ENCODE data around the gene KCNQ5. TPM values are rescaled to one million over a fixed set of nuclear protein-coding genes. Genes with fewer than 3 reads are reported as not detected.

KCNQ5 gene
- polyA plus RNA-seq, 3 donors = under 0.01 to 0.15 TPM; not detected in 1

GRCh38 chr6:73079611-73079955 lies 457.7 kb downstream of the KCNQ5 start:
- no peak overlapping the region for H3K27ac ChIP-seq (ENCODE audit: low read depth, low read length)
- WGBS, 3 donors = 76 to 85% (median 85%) methylated on average over 3 of the region's 3 CpGs

- 52 to 70% (median 69%) methylated on average over 3 of the region's 3 CpGs for WGBS, 3 donors
- H3K27ac ChIP-seq (ENCODE audit: low read depth, low read length) = no peak overlapping the region
Observed at GRCh38 chr6:73079978-73080377, 458.1 kb downstream of the KCNQ5 start.

GRCh38 chr6:73081955-73082354 lies 460.1 kb downstream of the KCNQ5 start:
- no peak overlapping the region for H3K27ac ChIP-seq (ENCODE audit: low read depth, low read length)
- WGBS, 3 donors = 77 to 87% (median 86%) methylated on average over 2 of the region's 2 CpGs

- no peak overlapping the region for H3K27ac ChIP-seq (ENCODE audit: low read depth, low read length)
- WGBS, 3 donors = 79 to 87% (median 83%) methylated on average over 3 of the region's 3 CpGs
Observed at GRCh38 chr6:73083886-73084285, 462.0 kb downstream of the KCNQ5 start.

GRCh38 chr6:73085443-73085871 lies 463.6 kb downstream of the KCNQ5 start:
- no peak overlapping the region for H3K27ac ChIP-seq (ENCODE audit: low read depth, low read length)
- WGBS, 3 donors = 41 to 52% (median 45%) methylated on average over 4 of the region's 4 CpGs

- WGBS, 3 donors = 65 to 82% (median 67%) methylated on average over 2 of the region's 2 CpGs
- no peak overlapping the region for H3K27ac ChIP-seq (ENCODE audit: low read depth, low read length)
Observed at GRCh38 chr6:73086726-73087125, 464.9 kb downstream of the KCNQ5 start.

- H3K27ac ChIP-seq (ENCODE audit: low read depth, low read length) = no peak overlapping the region
- 72 to 88% (median 87%) methylated on average over 4 of the region's 4 CpGs for WGBS, 3 donors
Observed at GRCh38 chr6:73088138-73088813, 466.4 kb downstream of the KCNQ5 start.

GRCh38 chr6:73104921-73105320 lies 483.1 kb downstream of the KCNQ5 start:
- 37 to 57% (median 46%) methylated on average over 4 of the region's 4 CpGs for WGBS, 3 donors
- no peak overlapping the region for H3K27ac ChIP-seq (ENCODE audit: low read depth, low read length)

GRCh38 chr6:73107016-73107415 lies 485.2 kb downstream of the KCNQ5 start:
- 74 to 95% (median 89%) methylated on average over 1 of the region's 1 CpG for WGBS, 3 donors
- H3K27ac ChIP-seq (ENCODE audit: low read depth, low read length) = no peak overlapping the region

GRCh38 chr6:73108949-73109348 lies 487.1 kb downstream of the KCNQ5 start:
- no peak overlapping the region for H3K27ac ChIP-seq (ENCODE audit: low read depth, low read length)
- 80 to 84% (median 81%) methylated on average over 3 of the region's 3 CpGs for WGBS, 3 donors

- 29 to 39% (median 39%) methylated on average over 3 of the region's 3 CpGs for WGBS, 3 donors
Observed at GRCh38 chr6:73109659-73110058, 487.8 kb downstream of the KCNQ5 start.

GRCh38 chr6:73116330-73116729 lies 494.5 kb downstream of the KCNQ5 start:
- no peak overlapping the region for H3K27ac ChIP-seq (ENCODE audit: low read depth, low read length)
- WGBS, 3 donors = 92 to 95% (median 94%) methylated on average over 3 of the region's 3 CpGs

More at GRCh38 chr6:73109659-73110058, 487.8 kb downstream of the KCNQ5 start:
- no peak overlapping the region for H3K27ac ChIP-seq (ENCODE audit: low read depth, low read length)

- no peak overlapping the region for H3K27ac ChIP-seq (ENCODE audit: low read depth, low read length)
- 86 to 92% (median 90%) methylated on average over 4 of the region's 4 CpGs for WGBS, 3 donors
Observed at GRCh38 chr6:73121421-73121993, 499.6 kb downstream of the KCNQ5 start.

GRCh38 chr6:73123632-73124329 lies 501.9 kb downstream of the KCNQ5 start:
- no peak overlapping the region for H3K27ac ChIP-seq (ENCODE audit: low read depth, low read length)
- 83 to 90% (median 83%) methylated on average over 2 of the region's 2 CpGs for WGBS, 3 donors

- 16 to 22% (median 19%) methylated on average over 14 of the region's 14 CpGs for WGBS, 3 donors
- H3K27ac ChIP-seq (ENCODE audit: low read depth, low read length) = no peak overlapping the region
Observed at GRCh38 chr6:73129653-73130443, 508.0 kb downstream of the KCNQ5 start.

GRCh38 chr6:73131706-73132105 lies 509.8 kb downstream of the KCNQ5 start:
- 67 to 73% (median 68%) methylated on average over 4 of the region's 4 CpGs for WGBS, 3 donors
- no peak overlapping the region for H3K27ac ChIP-seq (ENCODE audit: low read depth, low read length)

- 57 to 77% (median 69%) methylated on average over 11 of the region's 11 CpGs for WGBS, 3 donors
- no peak overlapping the region for H3K27ac ChIP-seq (ENCODE audit: low read depth, low read length)
Observed at GRCh38 chr6:73134588-73134987, 512.7 kb downstream of the KCNQ5 start.

GRCh38 chr6:73139681-73140383 lies 518.0 kb downstream of the KCNQ5 start:
- WGBS, 3 donors = 84 to 89% (median 87%) methylated on average over 3 of the region's 3 CpGs
- H3K27ac ChIP-seq (ENCODE audit: low read depth, low read length) = no peak overlapping the region
